Neural cell (in vitro differentiated cells): ENCODE measurements around the gene CEP85L.

Source experiments
- CTCF ChIP-seq: fragments of 450-650 bp; IDR thresholded peaks from 2 replicates; pipeline ENCODE4 v1.5.1; 2014; ENCODE audit warnings: antibody characterized with exemption, mild to moderate bottlenecking, moderate library complexity; ENCODE audit not compliant: poor library complexity, severe bottlenecking
- EP300 ChIP-seq: fragments of 450-650 bp; conservative IDR thresholded peaks from 2 replicates; pipeline ENCODE4 v1.6.1; 2014; ENCODE audit warnings: antibody characterized with exemption, mild to moderate bottlenecking, moderate library complexity; ENCODE audit not compliant: poor library complexity, severe bottlenecking
- EZH2 ChIP-seq: fragments of 200-600, 300-800 bp; shearing (Covaris generic), sonication (generic); IDR thresholded peaks from 2 replicates; pipeline ENCODE4 v1.6.1; 2014; ENCODE audit warnings: antibody characterized with exemption, low read length, borderline replicate concordance, mild to moderate bottlenecking; ENCODE audit not compliant: insufficient read depth, poor library complexity, severe bottlenecking
- POLR2AphosphoS5 ChIP-seq: IDR thresholded peaks from 2 replicates; pipeline ENCODE4 v1.6.1; 2012
- RAD21 ChIP-seq: fragments of 450-650 bp; conservative IDR thresholded peaks from 2 replicates; pipeline ENCODE4 v1.6.1; 2014; ENCODE audit warnings: antibody characterized with exemption, mild to moderate bottlenecking, moderate library complexity
- REST ChIP-seq: IDR thresholded peaks from 2 replicates; pipeline ENCODE4 v1.6.1; 2012; ENCODE audit warnings: borderline replicate concordance
- SMC3 ChIP-seq: fragments of 450-650 bp; conservative IDR thresholded peaks from 2 replicates; pipeline ENCODE4 v1.6.1; 2014; ENCODE audit warnings: antibody characterized with exemption, mild to moderate bottlenecking, moderate library complexity; ENCODE audit not compliant: poor library complexity

DNA sequence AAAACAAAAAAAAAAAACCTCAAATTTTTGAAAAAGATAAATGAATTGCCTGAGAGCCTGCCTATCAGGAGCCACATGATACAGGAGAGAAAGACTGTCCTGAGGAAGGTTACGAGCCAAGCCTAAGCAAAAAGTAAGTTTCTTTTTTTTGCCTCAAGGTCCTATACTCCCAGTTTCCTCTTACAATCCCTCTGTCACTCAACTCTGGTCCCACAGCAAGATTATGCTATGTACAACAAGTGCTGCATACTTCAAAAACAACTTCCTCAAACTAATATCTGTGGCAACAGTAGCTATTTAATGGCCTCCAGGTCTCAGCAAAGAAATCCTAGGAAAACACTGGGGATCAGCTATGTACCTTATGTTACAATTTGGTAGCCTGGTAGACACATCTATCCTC, 56.5 kb downstream of the CEP85L start:
- TF ChIP-seq SMC3 = no peak
- TF ChIP-seq EP300 = no peak
- TF ChIP-seq CTCF = no peak
- TF ChIP-seq EZH2 = no peak
- no peak for TF ChIP-seq RAD21
- no peak for TF ChIP-seq POLR2AphosphoS5
- no peak for TF ChIP-seq REST
